ENCODE data around the gene ABCD1.
"Not testable (repeated sequence)": the region's sequence is repeated elsewhere in the genome, so short reads cannot be mapped to it uniquely, and the experiment has no call there.

Gene ABCD1

DNA sequence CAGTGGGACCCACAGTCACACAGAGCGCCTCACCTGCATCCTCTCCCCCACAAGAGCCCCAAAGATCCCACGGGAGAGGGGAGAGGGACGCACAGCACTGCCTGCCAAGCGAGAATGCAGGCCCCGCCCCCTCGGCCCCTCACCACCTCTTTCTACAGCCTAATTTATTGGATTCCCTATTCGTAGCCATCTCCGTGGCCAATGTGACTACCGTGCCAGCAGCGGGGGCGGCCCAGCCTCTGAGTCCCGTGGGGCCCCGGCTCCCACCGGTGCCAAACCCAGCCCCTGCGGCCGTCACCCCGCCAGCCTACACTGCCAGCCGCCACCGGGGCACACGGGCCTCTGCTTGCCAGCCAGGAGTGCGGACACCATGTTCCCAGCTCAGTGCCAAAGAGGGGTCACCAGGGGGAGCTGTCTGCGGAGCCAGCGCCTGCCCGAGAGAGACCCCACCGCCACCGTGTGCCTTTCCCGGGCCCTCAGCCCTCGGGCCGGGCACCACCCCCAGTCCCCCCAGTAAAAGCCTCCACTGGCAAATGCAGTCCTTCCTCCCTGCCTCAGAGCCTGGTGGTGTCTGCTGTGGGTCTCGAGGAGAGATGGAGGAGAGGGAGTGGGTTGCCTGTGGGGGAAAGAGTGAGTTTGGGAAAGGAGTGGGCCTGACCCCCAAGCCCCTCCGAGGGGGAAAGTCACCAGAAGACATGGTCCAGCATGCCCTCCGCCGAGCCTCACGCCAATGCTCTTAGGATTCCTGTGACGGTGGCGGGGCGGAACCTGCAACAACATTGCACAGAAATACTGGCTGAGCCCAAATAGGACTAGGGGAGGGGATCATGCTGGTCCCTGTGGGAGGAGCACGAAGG lies 19.8 kb downstream of the ABCD1 start:
- DNase-seq (ENCODE audit: insufficient read length, low spot score): no peak
- no peak for FAIRE-seq
- TF ChIP-seq PAX5 (IDR thresholded peaks at IDR 0.05; ENCODE audit: insufficient read depth, low read length, severe bottlenecking) (no peak), POLR2A (IDR thresholded peaks at IDR 0.05; ENCODE audit: low read depth, low read length) (no peak), TAF1 (IDR thresholded peaks at IDR 0.05; ENCODE audit: low read depth, low read length) (no peak), POLR2AphosphoS5 (IDR thresholded peaks at IDR 0.05; ENCODE audit: low read depth, low read length) (no peak)

- not testable (repeated sequence) for FAIRE-seq; DNase-seq (ENCODE audit: insufficient read length, low spot score)
Measured at GRCh38 chrX:153745067-153745433, 20.4 kb downstream of the ABCD1 start.

- FAIRE-seq: no peak
Measured at GRCh38 chrX:153746359-153746758, 21.7 kb downstream of the ABCD1 start.

DNA sequence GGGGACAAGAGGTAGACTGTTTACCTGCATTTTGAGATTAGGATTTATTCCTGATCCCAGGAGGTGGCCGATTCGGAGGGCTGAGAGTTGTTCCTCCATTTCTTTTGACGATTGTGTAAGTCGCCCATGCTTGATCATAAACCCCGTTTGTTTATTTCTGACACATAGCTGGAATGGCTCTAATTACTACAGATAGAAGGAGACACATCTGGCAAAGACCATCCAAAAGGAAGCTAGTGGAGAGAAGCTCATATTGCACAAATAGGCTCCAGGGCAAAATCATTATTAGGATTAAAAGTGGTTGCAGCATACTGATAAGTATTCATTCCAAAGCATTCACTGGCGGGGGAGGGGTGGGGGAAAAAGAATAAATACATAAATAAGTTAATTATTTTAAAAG lies 22.3 kb downstream of the ABCD1 start:
- DNase-seq (ENCODE audit: insufficient read length, low spot score); FAIRE-seq: not testable (repeated sequence)

More at GRCh38 chrX:153746359-153746758, 21.7 kb downstream of the ABCD1 start:
- DNase-seq (ENCODE audit: insufficient read length, low spot score): no peak
- no peak for TF ChIP-seq PAX5 (IDR thresholded peaks at IDR 0.05; ENCODE audit: insufficient read depth, low read length, severe bottlenecking)
- TF ChIP-seq TAF1 (IDR thresholded peaks at IDR 0.05; ENCODE audit: low read depth, low read length): no peak

DNA sequence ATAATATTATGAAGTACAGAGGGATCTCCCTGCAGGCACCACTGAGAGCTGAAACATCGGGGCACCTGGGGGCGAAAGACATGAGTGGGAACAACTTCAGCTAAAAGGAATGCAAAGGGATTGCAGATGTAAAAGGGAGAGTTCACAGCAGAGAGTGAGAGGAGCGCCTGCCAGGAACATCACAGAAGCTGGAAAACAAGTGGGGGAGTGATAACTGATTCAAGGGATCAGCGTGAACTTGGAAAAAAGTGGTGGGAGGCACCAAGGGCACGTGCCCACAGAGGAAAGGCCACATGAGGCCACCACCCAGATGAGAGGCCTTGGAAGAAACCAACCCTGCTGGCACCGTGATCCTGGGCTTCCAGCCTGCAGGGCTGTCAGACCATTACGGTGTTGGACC lies 24.4 kb downstream of the ABCD1 start:
- DNase-seq (ENCODE audit: insufficient read length, low spot score); FAIRE-seq: not testable (repeated sequence)

- TF ChIP-seq TAF1 (IDR thresholded peaks at IDR 0.05; ENCODE audit: low read depth, low read length): no peak
- no peak for TF ChIP-seq PAX5 (IDR thresholded peaks at IDR 0.05; ENCODE audit: insufficient read depth, low read length, severe bottlenecking)
- TF ChIP-seq POLR2AphosphoS5 (IDR thresholded peaks at IDR 0.05; ENCODE audit: low read depth, low read length): no peak
- no peak for TF ChIP-seq SPI1 (IDR thresholded peaks at IDR 0.05; ENCODE audit: low read depth, low read length)
- no peak for TF ChIP-seq POLR2A (IDR thresholded peaks at IDR 0.05; ENCODE audit: low read depth, low read length)
- FAIRE-seq (no peak), DNase-seq (ENCODE audit: insufficient read length, low spot score) (no peak)
Measured at GRCh38 chrX:153750127-153750774, 25.6 kb downstream of the ABCD1 start.

DNA sequence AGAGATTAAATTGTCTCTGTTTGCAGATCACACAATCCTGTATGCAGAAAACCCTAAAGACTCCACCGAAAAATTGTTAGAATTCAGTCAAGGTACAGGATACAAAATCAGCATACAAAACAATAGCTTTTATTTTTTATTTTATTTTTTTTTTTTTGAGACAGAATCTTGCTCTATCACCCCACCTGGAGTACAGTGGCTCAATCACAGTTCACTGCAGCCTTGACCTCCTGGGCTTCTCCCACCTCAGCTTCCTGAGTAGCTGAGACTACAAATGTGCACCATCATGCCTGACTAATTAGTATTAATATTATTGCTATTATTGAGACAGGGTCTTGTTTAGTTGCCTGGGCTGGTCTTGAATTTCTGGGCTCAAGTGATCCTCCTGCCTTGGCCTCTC lies 30.5 kb downstream of the ABCD1 start:
- TF ChIP-seq POU2F2 (IDR thresholded peaks at IDR 0.05; ENCODE audit: low read depth, low read length) (no peak), PAX5 (IDR thresholded peaks at IDR 0.05; ENCODE audit: insufficient read depth, low read length, severe bottlenecking) (no peak), POLR2AphosphoS5 (IDR thresholded peaks at IDR 0.05; ENCODE audit: low read depth, low read length) (no peak), SPI1 (IDR thresholded peaks at IDR 0.05; ENCODE audit: low read depth, low read length) (no peak)
- DNase-seq (ENCODE audit: insufficient read length, low spot score) (no peak), FAIRE-seq (no peak)

GRCh38 chrX:153761863-153762262 lies 37.2 kb downstream of the ABCD1 start:
- TF ChIP-seq TAF1 (IDR thresholded peaks at IDR 0.05; ENCODE audit: low read depth, low read length) (no peak), POLR2A (IDR thresholded peaks at IDR 0.05; ENCODE audit: low read depth, low read length) (no peak)
- DNase-seq (ENCODE audit: insufficient read length, low spot score): no peak
- FAIRE-seq: no peak

DNA sequence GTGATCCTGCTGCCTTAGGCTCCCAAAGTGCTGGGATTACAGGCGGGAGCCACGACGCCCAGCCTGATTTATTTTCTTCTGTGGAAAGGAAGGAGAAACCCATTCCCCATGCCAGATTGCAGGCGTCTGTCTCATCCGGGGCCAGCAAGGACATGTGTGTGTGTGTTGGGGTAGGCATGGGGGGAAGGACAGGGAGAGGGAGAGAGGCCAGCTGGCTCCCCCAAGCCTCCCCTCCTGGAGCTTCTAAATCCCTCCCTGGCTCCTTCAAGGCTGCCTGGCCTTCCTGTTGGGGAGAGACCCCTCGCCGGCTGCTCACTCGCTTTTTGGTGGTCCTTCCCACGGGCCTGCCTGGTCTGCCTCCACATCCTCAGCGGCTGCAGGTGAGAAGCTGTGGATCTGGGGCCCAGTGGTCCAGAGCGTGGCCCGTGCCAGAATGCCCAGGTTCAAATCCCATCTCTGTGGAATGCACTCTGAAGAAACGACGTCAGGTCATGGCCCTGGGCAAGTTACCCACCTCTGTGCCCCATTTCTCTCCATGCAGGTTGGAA lies 38.0 kb downstream of the ABCD1 start:
- DNase-seq (ENCODE audit: insufficient read length, low spot score) (no peak), FAIRE-seq (no peak)
- TF ChIP-seq POU2F2 (IDR thresholded peaks at IDR 0.05; ENCODE audit: low read depth, low read length) (no peak), SPI1 (IDR thresholded peaks at IDR 0.05; ENCODE audit: low read depth, low read length) (no peak), TAF1 (IDR thresholded peaks at IDR 0.05; ENCODE audit: low read depth, low read length) (no peak), PAX5 (IDR thresholded peaks at IDR 0.05; ENCODE audit: insufficient read depth, low read length, severe bottlenecking) (no peak), POLR2A (IDR thresholded peaks at IDR 0.05; ENCODE audit: low read depth, low read length) (no peak), POLR2AphosphoS5 (IDR thresholded peaks at IDR 0.05; ENCODE audit: low read depth, low read length) (no peak)

- FAIRE-seq: no peak
- TF ChIP-seq POU2F2 (IDR thresholded peaks at IDR 0.05; ENCODE audit: low read depth, low read length) (no peak), PAX5 (IDR thresholded peaks at IDR 0.05; ENCODE audit: insufficient read depth, low read length, severe bottlenecking) (no peak), TAF1 (IDR thresholded peaks at IDR 0.05; ENCODE audit: low read depth, low read length) (no peak), POLR2AphosphoS5 (IDR thresholded peaks at IDR 0.05; ENCODE audit: low read depth, low read length) (no peak), POLR2A (IDR thresholded peaks at IDR 0.05; ENCODE audit: low read depth, low read length) (no peak), SPI1 (IDR thresholded peaks at IDR 0.05; ENCODE audit: low read depth, low read length) (no peak)
- no peak for DNase-seq (ENCODE audit: insufficient read length, low spot score)
Measured at GRCh38 chrX:153763298-153763932, 38.8 kb downstream of the ABCD1 start.

All from GM12891 (cell line).